ENCODE results near the gene EPGN. TPM values are rescaled to one million over a fixed set of nuclear protein-coding genes. Genes with fewer than 3 reads are reported as not detected.
"Not testable (repeated sequence)": the region's sequence is repeated elsewhere in the genome, so short reads cannot be mapped to it uniquely, and the experiment has no call there.

EPGN gene
- total RNA-seq, 1 donor from 2014 or later, result not detected

DNA sequence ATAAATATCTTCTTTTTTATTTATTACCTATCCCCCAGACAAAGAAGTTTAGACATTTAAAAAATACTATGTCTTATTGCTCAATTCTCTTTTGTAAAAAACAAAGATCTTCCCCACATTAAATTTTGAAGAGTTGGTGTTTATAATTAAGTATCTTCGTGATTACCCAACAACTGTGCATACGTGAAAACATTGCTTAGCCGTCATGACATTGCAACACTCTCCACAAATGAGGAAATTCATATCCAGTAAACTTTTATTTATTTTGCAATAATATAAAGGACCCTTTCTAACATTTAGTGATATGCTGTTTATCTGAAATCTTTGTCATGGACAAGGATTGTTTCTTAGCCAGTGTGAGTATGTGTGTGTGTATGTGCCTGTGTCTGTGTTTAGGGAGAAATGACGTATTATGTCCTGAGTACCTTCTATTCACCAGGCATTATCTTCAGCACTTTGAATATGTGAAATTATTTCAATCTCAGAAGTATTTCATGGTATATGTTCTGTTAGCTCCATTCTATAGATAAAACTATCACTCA lies 30.6 kb downstream of the EPGN start:
- Mint-ChIP-seq H3K27ac (ENCODE audit: unreplicated experiment) (no peak overlapping the region), H3K4me3 (ENCODE audit: unreplicated experiment) (no peak overlapping the region), H3K36me3 (ENCODE audit: low read depth, unreplicated experiment) (peaks cover 5% of the 10 kb centered on the region), H3K9me3 (ENCODE audit: unreplicated experiment) (no peaks in the 10 kb centered on the region), H3K27me3 (ENCODE audit: unreplicated experiment) (no peaks in the 10 kb centered on the region), H3K4me1 (ENCODE audit: unreplicated experiment) (no peaks in the 10 kb centered on the region)
- TF ChIP-seq, protein P1, sequence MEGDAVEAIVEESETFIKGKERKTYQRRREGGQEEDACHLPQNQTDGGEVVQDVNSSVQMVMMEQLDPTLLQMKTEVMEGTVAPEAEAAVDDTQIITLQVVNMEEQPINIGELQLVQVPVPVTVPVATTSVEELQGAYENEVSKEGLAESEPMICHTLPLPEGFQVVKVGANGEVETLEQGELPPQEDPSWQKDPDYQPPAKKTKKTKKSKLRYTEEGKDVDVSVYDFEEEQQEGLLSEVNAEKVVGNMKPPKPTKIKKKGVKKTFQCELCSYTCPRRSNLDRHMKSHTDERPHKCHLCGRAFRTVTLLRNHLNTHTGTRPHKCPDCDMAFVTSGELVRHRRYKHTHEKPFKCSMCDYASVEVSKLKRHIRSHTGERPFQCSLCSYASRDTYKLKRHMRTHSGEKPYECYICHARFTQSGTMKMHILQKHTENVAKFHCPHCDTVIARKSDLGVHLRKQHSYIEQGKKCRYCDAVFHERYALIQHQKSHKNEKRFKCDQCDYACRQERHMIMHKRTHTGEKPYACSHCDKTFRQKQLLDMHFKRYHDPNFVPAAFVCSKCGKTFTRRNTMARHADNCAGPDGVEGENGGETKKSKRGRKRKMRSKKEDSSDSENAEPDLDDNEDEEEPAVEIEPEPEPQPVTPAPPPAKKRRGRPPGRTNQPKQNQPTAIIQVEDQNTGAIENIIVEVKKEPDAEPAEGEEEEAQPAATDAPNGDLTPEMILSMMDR (IDR thresholded peaks at IDR 0.05; ENCODE audit: unreplicated experiment), result no peak
- DNase-seq (ENCODE audit: low spot score), result no peak

- Mint-ChIP-seq H3K27ac (ENCODE audit: unreplicated experiment) (no peak overlapping the region), H3K36me3 (ENCODE audit: low read depth, unreplicated experiment) (peaks cover 2% of the 10 kb centered on the region)
Observed at GRCh38 chr4:74339501-74339900, 31.2 kb downstream of the EPGN start.

GRCh38 chr4:74340421-74340820 lies 32.2 kb downstream of the EPGN start:
- H3K4me1 Mint-ChIP-seq (ENCODE audit: unreplicated experiment); H3K36me3 Mint-ChIP-seq (ENCODE audit: low read depth, unreplicated experiment); H3K9me3 Mint-ChIP-seq (ENCODE audit: unreplicated experiment); H3K27ac Mint-ChIP-seq (ENCODE audit: unreplicated experiment); H3K4me3 Mint-ChIP-seq (ENCODE audit: unreplicated experiment); DNase-seq (ENCODE audit: low spot score); H3K27me3 Mint-ChIP-seq (ENCODE audit: unreplicated experiment): not testable (repeated sequence)

More at GRCh38 chr4:74339501-74339900, 31.2 kb downstream of the EPGN start:
- Mint-ChIP-seq H3K4me3 (ENCODE audit: unreplicated experiment) (no peak overlapping the region), H3K9me3 (ENCODE audit: unreplicated experiment) (peaks cover 2% of the 10 kb centered on the region), H3K27me3 (ENCODE audit: unreplicated experiment) (no peaks in the 10 kb centered on the region), H3K4me1 (ENCODE audit: unreplicated experiment) (no peaks in the 10 kb centered on the region)
- TF ChIP-seq, protein P1 (IDR thresholded peaks at IDR 0.05; ENCODE audit: unreplicated experiment), result no peak
- DNase-seq (ENCODE audit: low spot score), result no peak

GRCh38 chr4:74344031-74344430 lies 35.8 kb downstream of the EPGN start:
- H3K4me1 Mint-ChIP-seq (ENCODE audit: unreplicated experiment), result no peaks in the 10 kb centered on the region
- H3K27ac Mint-ChIP-seq (ENCODE audit: unreplicated experiment), result no peak overlapping the region

DNA sequence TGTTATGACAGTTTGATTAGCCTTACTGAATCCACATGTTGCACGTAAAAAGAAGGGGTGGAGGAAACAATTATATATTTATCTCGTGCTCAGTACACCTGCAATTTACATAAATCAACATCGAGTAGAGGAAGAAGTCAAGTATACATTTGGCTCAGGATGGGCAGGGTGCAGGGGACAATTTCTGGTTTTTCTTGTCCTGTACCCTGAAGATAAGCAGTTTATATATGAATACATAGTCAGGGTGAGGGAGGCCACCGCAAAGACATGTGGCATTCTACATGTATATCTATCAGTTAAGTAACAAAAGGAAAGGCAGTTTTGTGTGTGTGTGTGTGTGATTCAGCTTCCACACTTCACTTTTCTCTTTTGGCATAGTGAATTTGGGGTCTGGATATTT lies 45.6 kb downstream of the EPGN start:
- TF ChIP-seq, protein P1 (IDR thresholded peaks at IDR 0.05; ENCODE audit: unreplicated experiment), result no peak
- no peak overlapping the region for H3K27ac Mint-ChIP-seq (ENCODE audit: unreplicated experiment)
- no peak overlapping the region for H3K4me3 Mint-ChIP-seq (ENCODE audit: unreplicated experiment)
- H3K36me3 Mint-ChIP-seq (ENCODE audit: low read depth, unreplicated experiment), result no peaks in the 10 kb centered on the region
- no peaks in the 10 kb centered on the region for H3K9me3 Mint-ChIP-seq (ENCODE audit: unreplicated experiment)
- DNase-seq (ENCODE audit: low spot score), result no peak
- no peaks in the 10 kb centered on the region for H3K4me1 Mint-ChIP-seq (ENCODE audit: unreplicated experiment)
- H3K27me3 Mint-ChIP-seq (ENCODE audit: unreplicated experiment), result no peaks in the 10 kb centered on the region

More at GRCh38 chr4:74344031-74344430, 35.8 kb downstream of the EPGN start:
- no peak overlapping the region for H3K4me3 Mint-ChIP-seq (ENCODE audit: unreplicated experiment)
- DNase-seq (ENCODE audit: low spot score), result no peak
- H3K9me3 Mint-ChIP-seq (ENCODE audit: unreplicated experiment), result peaks cover 4% of the 10 kb centered on the region
- no peaks in the 10 kb centered on the region for H3K27me3 Mint-ChIP-seq (ENCODE audit: unreplicated experiment)
- TF ChIP-seq, protein P1 (IDR thresholded peaks at IDR 0.05; ENCODE audit: unreplicated experiment), result no peak
- H3K36me3 Mint-ChIP-seq (ENCODE audit: low read depth, unreplicated experiment), result peaks cover 10% of the 10 kb centered on the region
